Activated gamma-delta T cell (primary cell): Measurements from ENCODE around the gene PTGES2.

Experiments used
- DNase-seq: peaks from one replicate; lab custom pipeline; 2025; lab: John Stamatoyannopoulos, UW

The PTGES2 gene

GRCh38 chr9:128153060-128153946, 25.8 kb upstream of the PTGES2 start:
- DNase-seq = no peak

GRCh38 chr9:128152133-128153059, 24.9 kb upstream of the PTGES2 start:
- DNase-seq = no peak

- no peak for DNase-seq
Observed at GRCh38 chr9:128151309-128152132, 24.0 kb upstream of the PTGES2 start.

- no peak for DNase-seq
Observed at GRCh38 chr9:128150594-128151308, 23.2 kb upstream of the PTGES2 start.

- DNase-seq = no peak
Observed at GRCh38 chr9:128149951-128150593, 22.5 kb upstream of the PTGES2 start.

- DNase-seq = no peak
Observed at GRCh38 chr9:128149001-128149701, 21.6 kb upstream of the PTGES2 start, which contains the start of gene LCN2. TSS of gene LCN2 (plus strand) at chr9:128149453. CDS start at chr9:128149526, 73 bp downstream.

- DNase-seq = no peak
Observed at GRCh38 chr9:128148509-128149000, 21.0 kb upstream of the PTGES2 start.

GRCh38 chr9:128146591-128147120, 19.1 kb upstream of the PTGES2 start:
- DNase-seq = no peak

GRCh38 chr9:128145951-128146351, 18.4 kb upstream of the PTGES2 start:
- no peak for DNase-seq

- DNase-seq = no peak
Observed at GRCh38 chr9:128145536-128145935, 18.0 kb upstream of the PTGES2 start.

GRCh38 chr9:128144239-128145181, 17.0 kb upstream of the PTGES2 start:
- no peak for DNase-seq

- no peak for DNase-seq
Observed at GRCh38 chr9:128143525-128144238, 16.2 kb upstream of the PTGES2 start.

GRCh38 chr9:128142596-128142995, 15.1 kb upstream of the PTGES2 start:
- DNase-seq = no peak

- no peak for DNase-seq
Observed at GRCh38 chr9:128142061-128142460, 14.5 kb upstream of the PTGES2 start.

- DNase-seq = no peak
Observed at GRCh38 chr9:128141604-128142003, 14.1 kb upstream of the PTGES2 start.

- no peak for DNase-seq
Observed at GRCh38 chr9:128139621-128140020, 12.1 kb upstream of the PTGES2 start.

GRCh38 chr9:128138001-128138400, 10.5 kb upstream of the PTGES2 start:
- DNase-seq = no peak
